HepG2 (cell line): ENCODE measurements around the gene TM9SF2. TPM values are rescaled to one million over a fixed set of nuclear protein-coding genes. Genes with fewer than 3 reads are reported as not detected.
A peak's percentile ranks its signal among the peaks of the same experiment; 100 is the strongest.

Experiments
- ASH2L ChIP-seq: fragments of 300-600, 200-600 bp; sonication (generic); IDR thresholded peaks from 2 replicates; pipeline ENCODE4 v1.7.0; 2017; ENCODE audit warnings: low read depth, mild to moderate bottlenecking, moderate library complexity, mixed read lengths, low read length; ENCODE audit not compliant: insufficient read length
- DR1 ChIP-seq: sonication (generic); formaldehyde crosslinking; IDR thresholded peaks from 2 replicates; pipeline ENCODE4 v1.8.0; 2021; ENCODE audit warnings: mild to moderate bottlenecking, missing genetic modification reagents, inconsistent platforms
- GMEB1 ChIP-seq: sonication (generic); formaldehyde crosslinking; IDR thresholded peaks from 2 replicates; pipeline ENCODE4 v1.5.1; 2020; ENCODE audit warnings: missing genetic modification reagents, mild to moderate bottlenecking, borderline replicate concordance
- HOXA7 ChIP-seq: sonication (generic); formaldehyde crosslinking; IDR thresholded peaks from 2 replicates; pipeline ENCODE4 v1.8.1; 2022; ENCODE audit warnings: mild to moderate bottlenecking, missing genetic modification reagents, moderate library complexity
- MIER3 ChIP-seq: IDR thresholded peaks from 2 replicates; pipeline ENCODE4 v1.6.1; 2016; ENCODE audit warnings: missing compliant biosample characterization, borderline replicate concordance
- NR3C1 ChIP-seq: sonication (generic); formaldehyde crosslinking; IDR thresholded peaks from 2 replicates; pipeline ENCODE4 v1.4.0; 2020; ENCODE audit warnings: missing genetic modification reagents
- POLR2G ChIP-seq: fragments of 200-400 bp; formaldehyde crosslinking; IDR thresholded peaks from 2 replicates; pipeline ENCODE4 v1.6.1; 2018; ENCODE audit warnings: mild to moderate bottlenecking, low read depth, low read length, moderate library complexity
- RFX5 ChIP-seq: IDR thresholded peaks from 2 replicates; pipeline ENCODE4 v1.6.1; 2011; ENCODE audit warnings: low read depth, low read length, improper control_type of control experiment
- SUZ12 ChIP-seq: fragments of 150-350 bp; IDR thresholded peaks from 2 replicates; pipeline ENCODE4 v1.6.1; 2014; ENCODE audit warnings: low read depth, low read length
- ZBTB26 ChIP-seq: IDR thresholded peaks from 2 replicates; pipeline ENCODE4 v1.6.1; 2016; ENCODE audit warnings: missing compliant biosample characterization, missing genetic modification reagents, borderline replicate concordance
- ZNF460 ChIP-seq: sonication (generic); formaldehyde crosslinking; IDR thresholded peaks from 2 replicates; pipeline ENCODE4 v1.5.1; 2020; ENCODE audit warnings: missing genetic modification reagents, mild to moderate bottlenecking, borderline replicate concordance
- ZNF646 ChIP-seq: sonication (generic); formaldehyde crosslinking; IDR thresholded peaks from 2 replicates; pipeline ENCODE4 v1.9.0; 2021; ENCODE audit warnings: mild to moderate bottlenecking, missing genetic modification reagents
- ZSCAN30 ChIP-seq: sonication (generic); formaldehyde crosslinking; IDR thresholded peaks from 2 replicates; pipeline ENCODE4 v1.5.0; 2020; ENCODE audit warnings: mild to moderate bottlenecking, missing genetic modification reagents
- polyA plus RNA-seq, 8 experiments: library from polyadenylated mRNA; depleted of rRNA in 3 of 8; stranded (reverse) in 7 of 8; unstranded in 1 of 8; fragments of >200 nt; fragmentation: Illumina TruSeq in 4 of 8; extraction: Trizol in 4 of 8; gene quantifications; 2 replicates each; pipeline versions ENCODE4 v1.2.1 to v1.2.3, GENCODE V29; 2011 to 2016; ENCODE audit warnings: low read depth in 4 of 8, missing spikeins in 1 of 8, mixed read lengths in 1 of 8; ENCODE audit not compliant: insufficient read depth in 1 of 8
- total RNA-seq, 5 experiments: library from RNA; depleted of rRNA; stranded (reverse); fragments of >200 nt; fragmentation: Illumina TruSeq; extraction: Trizol; gene quantifications; 2 replicates each; pipeline ENCODE4 v1.2.3, GENCODE V29; 2016; ENCODE audit warnings: low read depth in 1 of 5

The TM9SF2 gene
- total and polyA plus RNA-seq, 2 of the 13 experiments (the other 11 are each of a cell fraction or from before 2014, with no cell fraction given): 94.1 to 123 TPM

GRCh38 chr13:99496184-99497142 is 4.8 kb upstream of the TM9SF2 start (continued):
- TF ChIP-seq ZNF646 (no peak), MIER3 (CRISPR knock-in tag) (no peak), NR3C1 (CRISPR knock-in tag) (no peak), GMEB1 (CRISPR knock-in tag) (peak; percentile 32; the same call in 1 of the 2 replicates), POLR2G (peak; percentile 81), SUZ12 (no peak), ZNF460 (CRISPR knock-in tag) (no peak), ZBTB26 (CRISPR knock-in tag) (no peak), RFX5 (peak; percentile 59; the same call in 1 of the 2 replicates), ZSCAN30 (no peak), DR1 (CRISPR knock-in tag) (peak; percentile 64), HOXA7 (CRISPR knock-in tag) (no peak), ASH2L (peak; percentile 53)
